Progenitor cell of endocrine pancreas (in vitro differentiated cells): Measurements from ENCODE around the gene ADGRV1. TPM values are rescaled to one million over a fixed set of nuclear protein-coding genes. Genes with fewer than 3 reads are reported as not detected.

Source experiments
- DNase-seq: peaks from one replicate; pipeline ENCODE4 v3.0.0; 2021; ENCODE audit warnings: low spot score; ENCODE audit not compliant: unreplicated experiment
- H3K27ac Mint-ChIP-seq: 2 replicates; pipeline ENCODE4 v1.8.0; 2021; ENCODE audit warnings: mild to moderate bottlenecking, moderate library complexity, mixed read lengths
- H3K27me3 Mint-ChIP-seq: 2 replicates; pipeline ENCODE4 v1.8.0; 2021; ENCODE audit warnings: mixed read lengths
- H3K36me3 Mint-ChIP-seq: 2 replicates; pipeline ENCODE4 v1.8.0; 2022; ENCODE audit warnings: mixed read lengths; ENCODE audit not compliant: insufficient read depth
- H3K4me1 Mint-ChIP-seq: 2 replicates; pipeline ENCODE4 v1.8.0; 2021; ENCODE audit warnings: low read depth, mixed read lengths
- H3K4me3 Mint-ChIP-seq: 2 replicates; pipeline ENCODE4 v1.8.0; 2021; ENCODE audit warnings: low read depth, mild to moderate bottlenecking, moderate library complexity, mixed read lengths
- H3K9me3 Mint-ChIP-seq: 2 replicates; pipeline ENCODE4 v1.8.0; 2021; ENCODE audit warnings: low read depth, mixed read lengths
- total RNA-seq: library from RNA; stranded (reverse); gene quantifications from 2 replicates; pipeline ENCODE4 v1.2.1, GENCODE V29; 2021
- TF ChIP-seq, protein P1 (sequence below): fragments of 200-600 bp; sonication (generic); IDR thresholded peaks from one replicate; pipeline ENCODE4 v1.5.0; 2021; ENCODE audit warnings: antibody characterized with exemption, mild to moderate bottlenecking; ENCODE audit not compliant: unreplicated experiment

Gene ADGRV1
- total RNA-seq, 1 donor from 2014 or later: 82.3 TPM

DNA sequence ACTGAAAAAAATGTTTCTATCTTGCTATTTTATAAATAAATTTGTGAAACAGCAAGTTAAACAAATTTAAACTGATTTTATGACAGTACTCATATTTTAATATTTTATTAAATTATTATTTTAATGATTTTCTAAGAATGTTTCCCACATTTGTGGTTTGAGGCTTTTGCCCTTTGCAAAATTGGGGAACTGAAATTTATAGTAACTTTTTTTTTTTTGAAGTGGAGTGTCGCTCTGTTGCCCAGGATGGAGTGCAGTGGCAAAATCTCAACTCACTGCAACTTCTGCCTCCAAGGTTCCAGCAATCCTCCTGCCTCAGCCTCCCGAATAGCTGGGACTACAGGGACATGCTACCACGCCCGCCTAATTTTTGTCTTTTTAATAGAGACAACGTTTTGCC, 7.2 kb upstream of the ADGRV1 start:
- H3K27ac Mint-ChIP-seq: no peak overlapping the region
- no peaks in the 10 kb centered on the region for H3K36me3 Mint-ChIP-seq
- DNase-seq: no peak
- H3K27me3 Mint-ChIP-seq: peaks cover 2% of the 10 kb centered on the region
- TF ChIP-seq, protein P1, sequence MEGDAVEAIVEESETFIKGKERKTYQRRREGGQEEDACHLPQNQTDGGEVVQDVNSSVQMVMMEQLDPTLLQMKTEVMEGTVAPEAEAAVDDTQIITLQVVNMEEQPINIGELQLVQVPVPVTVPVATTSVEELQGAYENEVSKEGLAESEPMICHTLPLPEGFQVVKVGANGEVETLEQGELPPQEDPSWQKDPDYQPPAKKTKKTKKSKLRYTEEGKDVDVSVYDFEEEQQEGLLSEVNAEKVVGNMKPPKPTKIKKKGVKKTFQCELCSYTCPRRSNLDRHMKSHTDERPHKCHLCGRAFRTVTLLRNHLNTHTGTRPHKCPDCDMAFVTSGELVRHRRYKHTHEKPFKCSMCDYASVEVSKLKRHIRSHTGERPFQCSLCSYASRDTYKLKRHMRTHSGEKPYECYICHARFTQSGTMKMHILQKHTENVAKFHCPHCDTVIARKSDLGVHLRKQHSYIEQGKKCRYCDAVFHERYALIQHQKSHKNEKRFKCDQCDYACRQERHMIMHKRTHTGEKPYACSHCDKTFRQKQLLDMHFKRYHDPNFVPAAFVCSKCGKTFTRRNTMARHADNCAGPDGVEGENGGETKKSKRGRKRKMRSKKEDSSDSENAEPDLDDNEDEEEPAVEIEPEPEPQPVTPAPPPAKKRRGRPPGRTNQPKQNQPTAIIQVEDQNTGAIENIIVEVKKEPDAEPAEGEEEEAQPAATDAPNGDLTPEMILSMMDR: no peak
- H3K4me1 Mint-ChIP-seq: peaks cover 34% of the 10 kb centered on the region
- H3K9me3 Mint-ChIP-seq: no peaks in the 10 kb centered on the region
- H3K4me3 Mint-ChIP-seq: no peak overlapping the region

DNA sequence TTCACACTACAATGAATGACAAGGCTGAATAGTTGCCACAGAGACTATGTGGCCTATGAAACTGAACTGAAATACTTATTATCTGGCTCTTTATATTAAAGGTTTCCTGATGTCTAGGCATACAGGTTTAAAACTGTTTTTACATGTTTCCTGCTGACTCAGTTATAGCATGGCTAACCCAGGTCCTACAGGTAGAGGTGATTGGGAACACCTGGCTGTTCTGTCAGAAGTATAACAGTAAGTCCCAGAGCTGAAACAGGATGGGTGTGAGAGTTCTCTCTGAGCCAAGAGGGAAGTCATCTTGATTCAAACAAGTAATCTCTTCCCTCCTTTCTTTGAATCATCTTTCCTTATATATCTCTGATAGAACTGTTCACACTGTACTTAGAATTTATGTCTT, 4.9 kb upstream of the ADGRV1 start:
- Mint-ChIP-seq H3K27me3 (peaks cover 7% of the 10 kb centered on the region), H3K4me3 (no peak overlapping the region), H3K9me3 (no peaks in the 10 kb centered on the region), H3K27ac (no peak overlapping the region), H3K36me3 (no peaks in the 10 kb centered on the region), H3K4me1 (peaks cover 23% of the 10 kb centered on the region)
- DNase-seq: no peak
- TF ChIP-seq, protein P1: no peak

DNA sequence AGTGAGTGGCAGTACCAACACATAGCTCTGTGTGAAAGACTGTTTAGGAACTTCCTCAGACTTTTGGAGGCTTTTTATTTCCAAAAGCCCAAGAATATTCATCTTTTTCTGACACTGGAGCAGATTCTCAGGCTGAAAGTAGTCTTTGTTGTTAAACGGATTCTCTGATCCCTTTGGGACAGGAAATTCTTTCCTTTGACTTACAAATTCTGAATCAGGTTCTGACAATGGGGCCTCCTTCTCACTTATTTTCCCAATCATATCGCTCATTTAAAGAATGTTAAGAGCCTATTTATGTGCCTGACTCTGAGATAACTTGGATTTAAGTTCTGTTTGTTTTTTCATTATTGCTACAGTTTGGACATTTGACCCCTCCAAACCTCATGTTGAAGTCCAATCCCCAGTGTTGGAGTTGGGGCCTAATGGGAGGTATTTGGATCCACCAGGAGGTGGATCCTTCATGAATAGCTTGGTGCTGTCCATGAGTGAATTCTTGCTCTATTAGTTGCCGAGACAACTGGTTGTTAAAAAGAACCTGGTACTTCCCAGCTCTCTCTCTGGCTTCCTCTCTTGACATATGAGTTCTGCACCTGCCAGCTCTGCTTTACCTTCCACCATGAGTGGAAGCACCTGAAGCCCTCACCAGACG, 4.1 kb upstream of the ADGRV1 start:
- H3K9me3 Mint-ChIP-seq: no peaks in the 10 kb centered on the region
- no peaks in the 10 kb centered on the region for H3K36me3 Mint-ChIP-seq
- DNase-seq: no peak
- H3K27ac Mint-ChIP-seq: no peak overlapping the region
- H3K4me3 Mint-ChIP-seq: no peak overlapping the region
- TF ChIP-seq, protein P1: no peak
- peaks cover 23% of the 10 kb centered on the region for H3K4me1 Mint-ChIP-seq
- peaks cover 7% of the 10 kb centered on the region for H3K27me3 Mint-ChIP-seq

DNA sequence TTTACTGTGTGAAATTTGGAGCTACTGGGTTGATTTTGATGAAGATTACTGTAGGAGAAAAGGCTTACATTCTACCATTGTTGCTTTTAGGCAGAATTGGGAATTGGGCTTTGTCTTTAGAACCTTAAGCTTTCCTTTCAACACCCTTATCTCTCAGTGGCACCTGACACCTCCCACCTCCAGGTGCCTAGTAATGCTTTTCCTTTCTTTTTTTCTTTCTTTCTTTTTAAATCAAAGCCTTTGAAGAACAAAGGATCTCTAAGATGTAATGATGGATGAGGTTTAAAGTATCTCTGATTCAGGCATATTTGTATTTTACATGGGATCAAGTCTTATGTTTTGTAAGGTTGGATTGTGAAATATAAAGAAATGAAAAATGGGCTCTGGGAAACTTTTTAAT, 2.9 kb upstream of the ADGRV1 start:
- Mint-ChIP-seq H3K27ac (no peak overlapping the region), H3K27me3 (peaks cover 7% of the 10 kb centered on the region), H3K9me3 (no peaks in the 10 kb centered on the region), H3K4me1 (peaks cover 28% of the 10 kb centered on the region), H3K36me3 (no peaks in the 10 kb centered on the region), H3K4me3 (no peak overlapping the region)
- TF ChIP-seq, protein P1: no peak
- DNase-seq: no peak

DNA sequence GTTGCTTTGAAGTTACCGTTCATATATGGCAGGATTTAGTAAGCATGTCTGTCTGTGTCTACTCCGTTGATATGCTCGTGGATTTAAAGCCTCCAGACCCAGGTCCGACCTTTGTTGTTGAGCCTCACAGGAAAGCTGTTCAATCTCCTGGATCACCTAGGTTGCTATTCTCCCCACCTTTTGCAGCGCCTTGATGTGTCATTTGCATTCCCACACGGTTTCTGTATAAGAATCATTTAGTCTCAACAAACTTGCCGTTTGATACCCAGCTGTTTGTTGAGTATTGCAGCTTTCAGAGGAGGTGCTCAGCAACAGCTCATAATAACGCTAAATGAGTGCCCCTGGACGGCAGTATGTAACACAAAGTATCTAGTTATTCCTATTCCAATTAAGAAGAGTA, 1.2 kb upstream of the ADGRV1 start:
- Mint-ChIP-seq H3K4me3 (peak overlapping the region; percentile 91), H3K36me3 (no peaks in the 10 kb centered on the region), H3K27me3 (peaks cover 7% of the 10 kb centered on the region), H3K27ac (no peak overlapping the region), H3K9me3 (no peaks in the 10 kb centered on the region), H3K4me1 (peaks cover 32% of the 10 kb centered on the region)
- TF ChIP-seq, protein P1: no peak
- DNase-seq: no peak
